Islet precursor cell (in vitro differentiated cells): ENCODE measurements around the gene TUBB8.
"Not testable (repeated sequence)": the region's sequence is repeated elsewhere in the genome, so short reads cannot be mapped to it uniquely, and the experiment has no call there.

Experiments used
- DNase-seq: peaks from one replicate; pipeline ENCODE4 v3.0.0-alpha.2; 2018

TUBB8 gene

GRCh38 chr10:48996-49395, at the start of gene TUBB8:
Gene TUBB8 (minus strand): TSS chr10:49296. CDS start chr10:49238, 58 bp downstream.
- DNase-seq, result no peak

GRCh38 chr10:96466-96865, 47.4 kb upstream of the TUBB8 start:
- no peak for DNase-seq

- no peak for DNase-seq
Observed at GRCh38 chr10:95356-96115, 46.4 kb upstream of the TUBB8 start.

GRCh38 chr10:94613-95012, 45.5 kb upstream of the TUBB8 start:
- no peak for DNase-seq

GRCh38 chr10:92846-93245, 43.8 kb upstream of the TUBB8 start:
- DNase-seq, result no peak

- DNase-seq, result no peak
Observed at GRCh38 chr10:92153-92552, 43.1 kb upstream of the TUBB8 start.

- DNase-seq, result no peak
Observed at GRCh38 chr10:91313-91712, 42.2 kb upstream of the TUBB8 start.

GRCh38 chr10:90161-90560, 41.1 kb upstream of the TUBB8 start:
- no peak for DNase-seq

GRCh38 chr10:89248-89647, 40.2 kb upstream of the TUBB8 start:
- no peak for DNase-seq

- DNase-seq, result no peak
Observed at GRCh38 chr10:88253-88652, 39.2 kb upstream of the TUBB8 start.

- DNase-seq, result no peak
Observed at GRCh38 chr10:87177-88080, 38.3 kb upstream of the TUBB8 start.

- no peak for DNase-seq
Observed at GRCh38 chr10:86031-86430, 36.9 kb upstream of the TUBB8 start.

GRCh38 chr10:85044-85443, 35.9 kb upstream of the TUBB8 start:
- no peak for DNase-seq

GRCh38 chr10:83930-84530, 34.9 kb upstream of the TUBB8 start:
- no peak for DNase-seq

GRCh38 chr10:80477-81105, 31.5 kb upstream of the TUBB8 start:
- no peak for DNase-seq

- no peak for DNase-seq
Observed at GRCh38 chr10:79532-80215, 30.6 kb upstream of the TUBB8 start.

GRCh38 chr10:78556-78955, 29.5 kb upstream of the TUBB8 start:
- no peak for DNase-seq

- not testable (repeated sequence) for DNase-seq
Observed at GRCh38 chr10:74266-74621, 25.1 kb upstream of the TUBB8 start.

GRCh38 chr10:73543-74265, 24.6 kb upstream of the TUBB8 start:
- DNase-seq, result peak; percentile 81

- DNase-seq, result not testable (repeated sequence)
Observed at GRCh38 chr10:68156-68555, 19.1 kb upstream of the TUBB8 start.

GRCh38 chr10:49926-50325, 830 bp upstream of the TUBB8 start:
- not testable (repeated sequence) for DNase-seq

GRCh38 chr10:47864-48263, 1.2 kb downstream of the TUBB8 start:
- DNase-seq, result not testable (repeated sequence)
